Left cardiac atrium (tissue), 4 donors: Measurements from ENCODE around the gene FATE1. TPM values are rescaled to one million over a fixed set of nuclear protein-coding genes. Genes with fewer than 3 reads are reported as not detected.
A peak's percentile ranks its signal among the peaks of the same experiment; 100 is the strongest.

Experiments used
- ATAC-seq, 2 donors: fragments of 200-7000 bp; cut with Tn5 transposase; one replicate each; pipeline ENCODE4 v1.9.1; 2020; ENCODE audit warnings: mild to moderate bottlenecking in 2 of 2, moderate library complexity in 2 of 2
- DNase-seq: peaks from one replicate; pipeline ENCODE4 v3.0.0-alpha.2; 2020
- intact Hi-C, 2 donors: fragments of 100-400 bp; cut with DNase I; formaldehyde crosslinking; loops; one replicate each; pipeline versions ENCODE4 v1.14.1 to v1.15.1; 2022 to 2023
- total RNA-seq, 2 donors: library from RNA; stranded (reverse); fragmentation: NEBNext Ultra II Directional; extraction: Animal tissue kit (Norgen Biotek cat#: 25700); gene quantifications; one replicate each; pipeline ENCODE4 v1.2.1, GENCODE V29; 2021
- donor health status: DM: no; HTN: yes; CAD: no.
- donor health status: DM: no; HTN: yes; CAD: no; lungs with severe emphysema.
- donor health status: DM: yes; HTN: yes; CAD: no.
- donor health status: Dilated cardiomyopathy.

Gene FATE1
- total RNA-seq, 2 donors from 2014 or later: not detected

GRCh38 chrX:151735219-151735618 lies 19.4 kb downstream of the FATE1 start:
- intact Hi-C loops: no loop called here
- DNase-seq (no peak), ATAC-seq (no peak)

GRCh38 chrX:151736685-151737084 lies 20.9 kb downstream of the FATE1 start:
- DNase-seq: no peak
- intact Hi-C loops: no loop called here
- ATAC-seq: no peak

GRCh38 chrX:151737494-151737893 lies 21.7 kb downstream of the FATE1 start:
- ATAC-seq (no peak), DNase-seq (no peak)
- intact Hi-C loops: no loop called here

GRCh38 chrX:151738751-151739150 lies 22.9 kb downstream of the FATE1 start:
- DNase-seq (no peak), ATAC-seq (no peak)
- intact Hi-C loops: no loop called here

GRCh38 chrX:151741606-151742005 lies 25.8 kb downstream of the FATE1 start:
- intact Hi-C loops: no loop called here
- ATAC-seq: no peak

GRCh38 chrX:151742311-151742710 lies 26.5 kb downstream of the FATE1 start:
- no peak for DNase-seq
- no peak for ATAC-seq
- intact Hi-C loops: no loop called here

More at GRCh38 chrX:151741606-151742005, 25.8 kb downstream of the FATE1 start:
- DNase-seq: no peak

- DNase-seq: no peak
- no peak for ATAC-seq
- intact Hi-C loops: no loop called here
Measured at GRCh38 chrX:151743651-151744470, 28.0 kb downstream of the FATE1 start.

GRCh38 chrX:151745651-151746050 lies 29.8 kb downstream of the FATE1 start:
- no peak for ATAC-seq
- DNase-seq: no peak
- intact Hi-C loops: no loop called here

- no peak for DNase-seq
- intact Hi-C loops: no loop called here
- ATAC-seq: no peak
Measured at GRCh38 chrX:151746502-151746901, 30.7 kb downstream of the FATE1 start.

GRCh38 chrX:151750511-151750910 lies 34.7 kb downstream of the FATE1 start:
- intact Hi-C loops: loop anchor here (5.0 kb wide), 2 partner anchors 882 to 1062 kb away; no protein-coding TSS in a partner anchor
- ATAC-seq (no peak), DNase-seq (no peak)

GRCh38 chrX:151752847-151753246 lies 37.0 kb downstream of the FATE1 start:
- ATAC-seq (no peak), DNase-seq (no peak)
- intact Hi-C loops: loop anchor here (5.0 kb wide), 2 partner anchors 879 to 1059 kb away; no protein-coding TSS in a partner anchor

GRCh38 chrX:151753313-151754046 lies 37.6 kb downstream of the FATE1 start:
- intact Hi-C loops: loop anchor here (2.0 to 5.0 kb wide), 3 partner anchors 879 to 1059 kb away; no protein-coding TSS in a partner anchor
- DNase-seq: peak; percentile 56
- peak; percentile 92 to 95 for ATAC-seq

GRCh38 chrX:151754047-151754429 lies 38.2 kb downstream of the FATE1 start:
- peak in 1 of 2 donors; percentile 36 for ATAC-seq
- DNase-seq: no peak
- intact Hi-C loops: loop anchor here (2.0 to 5.0 kb wide), 3 partner anchors 878 to 1058 kb away; no protein-coding TSS in a partner anchor

- intact Hi-C loops: loop anchor here (2.0 to 5.0 kb wide), 3 partner anchors 878 to 1058 kb away; no protein-coding TSS in a partner anchor
- DNase-seq (no peak), ATAC-seq (no peak)
Measured at GRCh38 chrX:151754641-151755215, 38.9 kb downstream of the FATE1 start.

- DNase-seq: no peak
- intact Hi-C loops: no loop called here
- ATAC-seq: no peak
Measured at GRCh38 chrX:151759041-151759708, 43.3 kb downstream of the FATE1 start.

GRCh38 chrX:151762802-151763201 lies 47.0 kb downstream of the FATE1 start:
- DNase-seq: no peak
- no peak for ATAC-seq

GRCh38 chrX:151763711-151764110 lies 47.9 kb downstream of the FATE1 start:
- no peak for ATAC-seq

More at GRCh38 chrX:151762802-151763201, 47.0 kb downstream of the FATE1 start:
- intact Hi-C loops: no loop called here

GRCh38 chrX:151765026-151765425 lies 49.2 kb downstream of the FATE1 start:
- no peak for DNase-seq
- intact Hi-C loops: no loop called here
- ATAC-seq: no peak

More at GRCh38 chrX:151763711-151764110, 47.9 kb downstream of the FATE1 start:
- intact Hi-C loops: no loop called here
- DNase-seq: no peak

- ATAC-seq: no peak
- intact Hi-C loops: no loop called here
- no peak for DNase-seq
Measured at GRCh38 chrX:151771726-151772125, 55.9 kb downstream of the FATE1 start.
